Tibial nerve (tissue), 4 donors: ENCODE data around the gene KRTAP19-6. TPM values are rescaled to one million over a fixed set of nuclear protein-coding genes. Genes with fewer than 3 reads are reported as not detected.
"Not testable (repeated sequence)": the region's sequence is repeated elsewhere in the genome, so short reads cannot be mapped to it uniquely, and the experiment has no call there.

ENCODE experiments used
- DNase-seq, 2 donors: peaks; one replicate each; pipeline ENCODE4 v3.0.0-alpha.2; 2019; ENCODE audit warnings: low spot score in 2 of 2
- H3K27ac ChIP-seq, 4 donors: fragments of 200-600 bp; sonication (generic) in 3 of 4; one replicate each; pipeline ENCODE4 v1.5.1; 2017 to 2019; ENCODE audit warnings: mild to moderate bottlenecking in 1 of 4
- H3K27me3 ChIP-seq, 2 donors: fragments of 200-600 bp; sonication (generic) in 1 of 2; one replicate each; pipeline versions ENCODE4 v1.5.1 to v1.6.0; 2017 to 2019
- H3K36me3 ChIP-seq, 3 donors: fragments of 200-600 bp; sonication (generic); one replicate each; pipeline ENCODE4 v1.5.1; 2018 to 2019
- H3K4me1 ChIP-seq, 4 donors: fragments of 200-600 bp; sonication (generic) in 3 of 4; one replicate each; pipeline ENCODE4 v1.5.1; 2017 to 2019
- H3K4me3 ChIP-seq, 4 donors: fragments of 200-600 bp; sonication (generic) in 3 of 4; one replicate each; pipeline ENCODE4 v1.5.1; 2017 to 2019; ENCODE audit warnings: mild to moderate bottlenecking in 1 of 4, moderate library complexity in 1 of 4
- H3K9me3 ChIP-seq, 4 donors: fragments of 200-600 bp; sonication (generic) in 3 of 4; one replicate each; pipeline ENCODE4 v1.5.1; 2017 to 2019
- EP300 ChIP-seq, 2 donors: sonication (generic); formaldehyde crosslinking; IDR thresholded peaks; one replicate each; pipeline ENCODE4 v1.6.1; 2017; ENCODE audit warnings: antibody characterized with exemption in 2 of 2, mild to moderate bottlenecking in 1 of 2
- POLR2A ChIP-seq, 2 donors: fragments of 450-650 bp; IDR thresholded peaks; one replicate each; pipeline ENCODE4 v1.6.1; 2017; ENCODE audit warnings: antibody characterized with exemption in 2 of 2, mild to moderate bottlenecking in 2 of 2, moderate library complexity in 2 of 2
- WGBS, 2 donors: methylation state at CpG; one replicate each; pipeline ENCODE4 v1.1.5; 2018; 5-methylcytosine and 5-hydroxymethylcytosine counted together
- total RNA-seq, 4 donors: library from RNA; depleted of rRNA; stranded (reverse); fragments of >200 nt; gene quantifications; one replicate each; pipeline ENCODE4 v1.1.0, GENCODE V29; 2016
- TF ChIP-seq, protein P1 (sequence below), 5 experiments: fragments of 200-600 bp in 3 of 5; fragments of 450-650 bp in 2 of 5; sonication (generic) in 3 of 5; IDR thresholded peaks; one replicate each; pipeline ENCODE4 v1.5.1; 2016 to 2019; ENCODE audit warnings: antibody characterized with exemption in 5 of 5, mild to moderate bottlenecking in 3 of 5, moderate library complexity in 2 of 5

The KRTAP19-6 gene
- total RNA-seq, 4 donors from 2014 or later: not detected

DNA sequence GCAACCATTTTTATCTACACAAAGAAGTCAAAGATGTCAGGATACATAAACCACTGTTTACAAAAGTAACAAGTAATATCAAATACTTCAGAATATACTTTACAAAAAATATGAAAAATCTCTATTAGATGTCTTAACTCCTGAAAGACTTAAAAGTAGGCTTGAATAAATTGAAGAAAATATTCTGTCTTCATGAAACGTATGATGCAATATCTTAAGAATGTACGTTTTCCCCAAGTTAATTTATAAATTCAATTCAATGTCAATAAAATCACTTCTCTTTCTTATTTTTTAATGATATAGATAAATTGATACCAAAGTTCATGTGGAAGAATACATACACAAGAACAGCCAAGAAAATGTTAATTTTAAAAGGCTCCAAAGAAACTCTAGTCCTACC is 13.4 kb upstream of the KRTAP19-6 start:
- 82 to 85% methylated on average over 2 of the region's 2 CpGs for WGBS, 2 donors
- Histone ChIP-seq H3K27ac (no peak overlapping the region), H3K36me3 (no peaks in the 10 kb centered on the region), H3K4me1 (no peaks in the 10 kb centered on the region), H3K9me3 (no peaks in the 10 kb centered on the region), H3K27me3 (no peaks in the 10 kb centered on the region), H3K4me3 (no peak overlapping the region)
- DNase-seq: no peak
- TF ChIP-seq EP300 (IDR thresholded peaks at IDR 0.05): no peak
- TF ChIP-seq, protein P1, sequence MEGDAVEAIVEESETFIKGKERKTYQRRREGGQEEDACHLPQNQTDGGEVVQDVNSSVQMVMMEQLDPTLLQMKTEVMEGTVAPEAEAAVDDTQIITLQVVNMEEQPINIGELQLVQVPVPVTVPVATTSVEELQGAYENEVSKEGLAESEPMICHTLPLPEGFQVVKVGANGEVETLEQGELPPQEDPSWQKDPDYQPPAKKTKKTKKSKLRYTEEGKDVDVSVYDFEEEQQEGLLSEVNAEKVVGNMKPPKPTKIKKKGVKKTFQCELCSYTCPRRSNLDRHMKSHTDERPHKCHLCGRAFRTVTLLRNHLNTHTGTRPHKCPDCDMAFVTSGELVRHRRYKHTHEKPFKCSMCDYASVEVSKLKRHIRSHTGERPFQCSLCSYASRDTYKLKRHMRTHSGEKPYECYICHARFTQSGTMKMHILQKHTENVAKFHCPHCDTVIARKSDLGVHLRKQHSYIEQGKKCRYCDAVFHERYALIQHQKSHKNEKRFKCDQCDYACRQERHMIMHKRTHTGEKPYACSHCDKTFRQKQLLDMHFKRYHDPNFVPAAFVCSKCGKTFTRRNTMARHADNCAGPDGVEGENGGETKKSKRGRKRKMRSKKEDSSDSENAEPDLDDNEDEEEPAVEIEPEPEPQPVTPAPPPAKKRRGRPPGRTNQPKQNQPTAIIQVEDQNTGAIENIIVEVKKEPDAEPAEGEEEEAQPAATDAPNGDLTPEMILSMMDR (IDR thresholded peaks at IDR 0.05): no peak
- TF ChIP-seq POLR2A (IDR thresholded peaks at IDR 0.05): no peak

DNA sequence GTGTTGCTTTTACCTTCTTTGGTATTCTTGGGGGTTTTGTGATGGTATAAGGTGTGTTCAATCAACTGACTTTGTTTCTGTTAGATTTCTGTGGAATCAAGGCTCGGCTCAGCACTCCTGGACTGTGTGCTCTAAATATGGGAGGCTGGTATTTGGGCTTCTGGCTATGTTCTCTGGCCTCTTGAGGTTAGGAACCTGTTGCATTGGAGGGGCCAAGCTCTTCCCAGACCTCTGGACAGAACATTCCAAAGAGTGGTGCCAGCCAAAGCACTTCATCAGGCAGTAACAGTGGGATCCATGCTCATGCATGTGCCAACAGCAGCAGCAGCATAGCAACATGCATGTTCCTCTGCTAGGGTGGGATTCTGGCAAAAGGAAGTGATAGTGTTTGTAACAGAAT is 11.1 kb upstream of the KRTAP19-6 start:
- 67 to 77% methylated on average over 1 of the region's 1 CpG for WGBS, 2 donors
- no peaks in the 10 kb centered on the region for H3K27me3 ChIP-seq

DNA sequence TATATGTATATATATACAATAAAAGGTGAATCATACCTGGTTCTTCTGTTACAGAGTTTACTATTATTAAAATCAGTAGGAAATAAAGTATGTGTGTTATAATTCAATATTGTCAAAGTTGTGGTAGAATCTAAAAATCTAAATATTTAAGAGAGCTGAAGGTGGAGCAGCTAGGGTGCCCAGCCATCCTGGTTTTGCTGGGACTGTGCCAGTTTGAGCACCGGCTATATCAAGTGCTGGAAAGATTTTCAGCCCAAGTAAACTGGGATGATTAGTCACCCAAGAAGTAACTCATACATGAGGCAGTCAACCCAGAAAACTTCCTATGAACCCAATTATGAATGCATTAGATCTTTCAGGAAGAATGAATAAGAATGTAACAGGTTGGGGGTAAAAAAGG is 22.8 kb downstream of the KRTAP19-6 start:
- DNase-seq: no peak

More for the DNA sequence above, 11.1 kb upstream of the KRTAP19-6 start:
- Histone ChIP-seq H3K4me1 (no peaks in the 10 kb centered on the region), H3K9me3 (no peaks in the 10 kb centered on the region), H3K36me3 (no peaks in the 10 kb centered on the region), H3K27ac (no peak overlapping the region), H3K4me3 (no peak overlapping the region)
- no peak for DNase-seq
- TF ChIP-seq POLR2A (IDR thresholded peaks at IDR 0.05) (no peak), EP300 (IDR thresholded peaks at IDR 0.05) (no peak)
- TF ChIP-seq, protein P1 (IDR thresholded peaks at IDR 0.05): no peak

DNA sequence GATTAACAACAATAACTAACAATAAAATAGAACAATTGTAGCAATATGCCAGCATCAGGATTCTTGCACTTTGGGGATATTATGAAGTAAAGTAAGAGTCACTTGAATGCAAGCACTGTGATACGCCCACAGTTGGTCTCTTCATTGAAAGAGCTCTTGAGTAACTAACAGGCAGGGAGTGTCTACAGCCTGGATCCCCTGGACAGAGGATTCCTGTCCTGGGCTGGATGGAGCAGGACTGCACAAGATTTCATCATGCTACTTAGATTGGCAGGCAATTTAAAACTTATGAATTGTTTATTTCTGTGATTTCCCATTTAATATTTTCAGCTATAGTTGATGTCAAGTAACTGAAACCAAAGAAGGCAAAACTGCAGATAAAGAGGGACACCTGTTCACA is 26.0 kb downstream of the KRTAP19-6 start:
- DNase-seq: no peak
- TF ChIP-seq, protein P1 (IDR thresholded peaks at IDR 0.05): no peak
- TF ChIP-seq POLR2A (IDR thresholded peaks at IDR 0.05) (no peak), EP300 (IDR thresholded peaks at IDR 0.05) (no peak)
- Histone ChIP-seq H3K9me3 (no peaks in the 10 kb centered on the region), H3K4me3 (no peak overlapping the region), H3K4me1 (no peaks in the 10 kb centered on the region), H3K36me3 (no peaks in the 10 kb centered on the region), H3K27ac (no peak overlapping the region), H3K27me3 (no peaks in the 10 kb centered on the region)
- WGBS, 2 donors: 46 to 83% methylated on average over 1 of the region's 1 CpG

More for the DNA sequence above, 22.8 kb downstream of the KRTAP19-6 start:
- WGBS, 2 donors: 92 to 93% methylated on average over 1 of the region's 1 CpG
- no peak overlapping the region for H3K4me3 ChIP-seq
- H3K36me3 ChIP-seq: no peaks in the 10 kb centered on the region
- no peak overlapping the region for H3K27ac ChIP-seq
- TF ChIP-seq POLR2A (IDR thresholded peaks at IDR 0.05) (no peak), EP300 (IDR thresholded peaks at IDR 0.05) (no peak)
- TF ChIP-seq, protein P1 (IDR thresholded peaks at IDR 0.05): no peak
- no peaks in the 10 kb centered on the region for H3K27me3 ChIP-seq
- no peaks in the 10 kb centered on the region for H3K4me1 ChIP-seq
- no peaks in the 10 kb centered on the region for H3K9me3 ChIP-seq

DNA sequence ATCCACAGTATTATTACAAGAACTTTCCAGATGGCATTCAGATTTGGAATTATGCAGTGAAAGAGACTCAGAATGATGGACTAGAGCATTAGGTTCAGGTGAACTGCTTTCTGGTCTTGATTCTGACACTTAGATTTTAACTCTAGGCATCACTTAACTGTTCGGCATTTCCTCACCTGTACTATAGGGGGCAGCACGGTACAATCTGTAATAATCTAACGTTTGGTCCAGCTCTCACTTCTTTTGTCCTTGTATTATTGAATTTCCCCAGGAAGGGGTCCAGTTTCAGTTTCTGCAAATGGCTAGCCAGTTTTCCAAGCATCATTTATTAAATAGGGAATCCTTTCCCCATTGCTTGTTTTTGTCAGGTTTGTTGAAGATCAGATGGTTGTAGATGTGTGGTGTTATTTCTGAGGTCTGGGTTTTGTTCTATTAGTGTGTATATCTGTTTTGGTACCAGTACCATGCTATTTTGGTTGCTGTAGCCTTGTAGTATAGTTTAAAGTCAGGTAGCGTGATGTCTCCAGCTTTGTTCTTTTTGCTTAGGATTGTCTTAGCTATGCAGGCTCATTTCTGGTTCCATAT is 36.0 kb downstream of the KRTAP19-6 start:
- not testable (repeated sequence) for H3K36me3 ChIP-seq, DNase-seq, H3K9me3 ChIP-seq, H3K27ac ChIP-seq, H3K4me1 ChIP-seq, H3K27me3 ChIP-seq, H3K4me3 ChIP-seq
- WGBS, 2 donors: 30 to 31% methylated on average over 4 of the region's 4 CpGs

DNA sequence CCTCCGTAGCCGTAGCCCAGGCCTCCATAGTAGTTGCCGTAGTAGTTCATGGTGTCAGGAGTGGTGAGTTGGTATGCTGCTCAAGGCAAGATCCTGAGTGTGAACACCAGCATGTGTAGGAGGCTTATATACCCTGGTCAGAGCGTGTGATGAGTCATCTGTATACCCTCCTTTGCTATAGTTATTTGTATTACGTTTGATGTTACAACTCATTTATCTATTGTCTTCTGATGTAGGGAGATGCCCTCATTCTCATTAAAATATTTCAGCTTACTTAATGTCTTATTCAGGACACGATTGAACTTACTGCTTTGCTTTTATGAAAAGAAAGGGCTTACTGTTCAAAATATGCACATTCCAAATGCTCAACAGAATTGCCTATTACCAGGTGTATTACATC is 39.6 kb downstream of the KRTAP19-6 start, which contains the start of gene KRTAP19-5:
TSS of gene KRTAP19-5 (minus strand) at position 101 of the 400 bp plus-strand sequence. CDS start at position 50, 51 bp downstream.
- H3K9me3 ChIP-seq: no peaks in the 10 kb centered on the region
- no peak for TF ChIP-seq POLR2A (IDR thresholded peaks at IDR 0.05)
- no peak for TF ChIP-seq EP300 (IDR thresholded peaks at IDR 0.05)
- TF ChIP-seq, protein P1 (IDR thresholded peaks at IDR 0.05): no peak
- H3K4me1 ChIP-seq: no peaks in the 10 kb centered on the region
- no peak within 1 kb of the TSS for H3K27ac ChIP-seq
- no peak within 1 kb of the TSS for H3K4me3 ChIP-seq
- H3K27me3 ChIP-seq: no peaks in the 10 kb centered on the region
- 73 to 77% methylated on average over 6 of the region's 6 CpGs for WGBS, 2 donors
- DNase-seq: no peak
- no peaks in the 10 kb centered on the region for H3K36me3 ChIP-seq
